GM12891 (cell line): ENCODE measurements around the gene LHX6.

ENCODE experiments used
- POLR2A ChIP-seq: IDR thresholded peaks from 2 replicates; pipeline ENCODE4 v1.6.1; 2011; ENCODE audit warnings: low read depth, low read length, control low read depth
- POLR2AphosphoS5 ChIP-seq: IDR thresholded peaks from 2 replicates; pipeline ENCODE4 v1.6.1; 2011; ENCODE audit warnings: low read depth, low read length, control low read depth
- POU2F2 ChIP-seq: IDR thresholded peaks from 2 replicates; pipeline ENCODE4 v1.6.1; 2011; ENCODE audit warnings: low read depth, mild to moderate bottlenecking, control low read depth, low read length, moderate library complexity
- SPI1 ChIP-seq: IDR thresholded peaks from 2 replicates; pipeline ENCODE4 v1.6.1; 2011; ENCODE audit warnings: low read depth, low read length, control low read depth
- TAF1 ChIP-seq: IDR thresholded peaks from 2 replicates; pipeline ENCODE4 v1.6.1; 2011; ENCODE audit warnings: low read depth, low read length, control low read depth

GRCh38 chr9:122183501-122183900 is 45.3 kb downstream of the LHX6 start:
- no peak for TF ChIP-seq POLR2A
- TF ChIP-seq TAF1, result no peak
- no peak for TF ChIP-seq POLR2AphosphoS5
- no peak for TF ChIP-seq SPI1
- no peak for TF ChIP-seq POU2F2
